GDM1 (cell line): ENCODE measurements around the gene CAPN11.
A peak's percentile ranks its signal among the peaks of the same experiment; 100 is the strongest.

Source experiments
- DNase-seq: peaks from one replicate; lab custom pipeline; 2025; lab: John Stamatoyannopoulos, UW

The CAPN11 gene

DNA sequence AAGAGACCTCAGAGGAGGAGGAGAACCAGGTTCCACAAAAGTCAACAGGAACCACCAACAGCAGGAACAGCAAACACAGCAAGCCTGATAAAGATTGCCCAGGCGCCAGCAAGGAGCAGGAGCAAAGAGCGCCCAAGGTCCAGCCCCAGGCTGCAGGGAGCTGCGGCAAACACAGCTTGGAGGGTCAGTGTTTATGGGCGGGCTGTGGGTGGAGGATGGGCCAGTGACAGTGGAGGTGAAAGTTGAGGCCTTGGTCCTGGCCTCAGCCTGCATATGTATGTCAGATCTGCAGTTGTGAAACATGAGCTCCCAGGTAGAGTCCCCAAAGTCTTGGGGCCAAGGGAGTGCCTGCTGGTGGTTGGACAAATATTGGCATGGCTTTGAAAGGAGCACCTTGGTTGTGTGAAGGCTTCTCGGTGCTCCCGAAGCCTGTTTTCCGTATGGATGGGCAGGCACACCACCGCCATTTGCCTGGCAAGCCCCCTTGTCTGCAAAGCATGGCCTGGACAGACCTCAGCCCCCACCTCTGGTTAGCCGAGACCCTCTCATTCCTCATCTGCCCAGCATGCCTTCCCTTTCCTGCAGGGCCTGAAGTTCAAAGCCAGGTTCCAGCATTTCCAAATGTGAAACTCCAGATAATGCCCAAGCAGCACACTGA is 2.0 kb upstream of the CAPN11 start:
- DNase-seq = no peak

DNA sequence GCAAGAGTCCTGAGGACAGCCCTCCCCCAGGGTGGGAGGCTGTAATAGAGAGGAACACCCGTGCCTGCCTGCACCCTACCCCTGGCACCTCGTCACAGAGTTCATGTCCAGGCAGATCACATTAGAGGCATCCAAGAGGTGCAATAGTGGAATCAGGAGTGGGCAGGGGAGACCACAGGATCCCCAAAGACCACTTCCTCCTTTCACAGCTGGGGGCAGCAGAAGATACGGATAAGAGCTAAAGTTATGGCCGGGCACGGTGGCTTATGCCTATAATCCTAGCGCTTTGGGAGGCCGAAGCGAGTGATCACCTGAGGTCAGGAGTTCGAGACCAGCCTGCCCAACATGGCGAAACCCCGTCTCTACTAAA is 1.5 kb upstream of the CAPN11 start:
- DNase-seq = no peak

DNA sequence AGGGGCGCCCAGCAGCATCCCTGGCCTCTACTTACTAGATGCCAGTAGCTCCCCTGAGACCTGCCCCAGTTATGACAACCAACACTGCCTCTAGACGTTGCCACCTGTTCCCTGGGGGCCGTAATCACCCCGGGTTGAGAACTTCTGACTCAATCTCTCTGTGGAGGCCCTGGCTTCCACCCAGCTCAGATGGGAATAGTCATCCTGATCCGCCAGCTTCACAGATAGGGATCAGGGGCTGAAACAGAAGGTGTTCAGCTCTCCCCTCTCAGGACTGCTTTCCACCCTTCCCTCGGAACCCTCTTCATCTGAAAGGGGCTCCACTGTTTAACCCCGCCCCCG is 3.3 kb downstream of the CAPN11 start:
- no peak for DNase-seq

DNA sequence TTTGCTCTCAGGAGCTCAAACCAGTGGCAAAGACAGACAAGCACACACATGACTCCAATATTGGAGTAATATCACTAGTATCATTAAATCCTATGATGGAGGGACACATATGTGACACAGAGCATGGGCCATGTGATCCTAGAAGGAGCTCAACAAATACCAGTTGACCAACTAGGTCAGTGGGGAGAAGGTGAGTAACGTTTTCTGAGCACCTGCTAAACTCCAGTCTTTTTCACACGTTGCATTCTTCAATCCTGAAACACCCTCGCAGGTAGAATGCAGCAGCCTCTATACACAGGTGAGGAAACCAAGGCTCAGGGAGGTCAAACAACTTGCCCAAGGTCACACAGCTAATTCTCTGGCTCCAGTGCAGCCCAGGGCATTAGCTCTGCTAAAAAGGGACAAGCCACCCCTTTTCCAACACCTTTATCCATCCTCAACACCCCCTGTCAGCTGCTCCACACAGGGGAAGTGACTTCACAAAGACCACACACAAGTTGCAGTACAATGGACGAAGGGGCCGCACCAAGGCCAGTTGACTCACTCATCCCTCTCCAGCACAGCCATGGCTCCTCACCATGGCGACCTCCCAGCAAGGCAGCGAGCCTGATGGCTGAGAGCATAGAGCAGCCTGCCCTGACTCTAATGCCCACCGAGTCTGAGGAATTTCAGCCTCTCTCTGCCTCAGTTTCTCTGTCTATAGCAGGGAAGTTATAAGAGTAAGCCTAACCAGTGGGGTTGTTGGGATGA is 4.4 kb downstream of the CAPN11 start:
- no peak for DNase-seq

DNA sequence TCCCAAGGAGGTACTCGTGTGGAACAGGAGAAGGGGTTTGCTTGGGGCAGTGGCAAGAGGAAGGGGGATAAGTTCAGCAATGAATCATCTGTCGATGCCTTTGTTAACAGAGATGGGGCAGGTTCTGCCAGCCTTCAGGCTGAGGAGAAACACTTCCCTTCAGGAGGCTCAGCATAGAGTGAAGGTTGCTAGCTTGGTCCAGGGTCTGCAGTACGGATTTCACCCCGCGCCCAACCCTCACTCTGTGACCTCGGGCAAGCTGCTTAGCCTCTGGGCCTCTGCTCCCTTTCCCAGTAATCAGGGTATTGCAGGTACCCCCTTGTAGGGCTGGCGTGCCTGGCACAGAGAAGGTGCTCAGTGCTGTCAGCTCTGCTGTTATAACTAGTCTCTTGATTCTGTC is 7.5 kb downstream of the CAPN11 start:
- DNase-seq = no peak

DNA sequence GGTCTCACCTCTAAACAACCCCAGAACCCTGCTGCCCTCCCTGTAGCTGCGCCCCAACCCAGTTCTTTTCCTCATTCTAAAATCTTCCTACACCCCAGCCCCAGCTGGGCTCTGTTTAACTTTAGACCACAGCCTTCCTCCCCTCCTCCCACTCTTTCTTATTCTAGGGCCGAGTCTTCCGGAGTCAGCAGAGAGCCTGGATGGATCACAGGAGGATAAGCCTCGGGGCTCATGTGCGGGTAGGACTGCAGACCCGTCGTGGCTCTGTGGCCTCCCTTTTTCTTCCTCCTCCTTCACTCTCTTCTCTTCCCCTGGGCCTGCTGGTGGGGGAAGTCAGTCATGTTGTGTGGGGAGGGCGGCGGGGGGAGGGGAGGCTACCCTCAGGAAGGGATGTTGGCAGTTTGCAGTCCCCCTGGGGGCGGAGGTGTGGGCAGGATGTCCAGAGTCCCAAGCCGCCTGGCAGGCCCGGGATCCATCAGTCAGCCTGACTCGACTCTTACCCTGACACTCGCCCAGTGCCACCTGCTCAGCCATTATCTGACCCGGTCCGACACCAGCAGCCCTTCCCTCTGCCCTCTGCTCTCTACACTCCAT is 8.1 kb downstream of the CAPN11 start:
- peak; percentile 45 for DNase-seq

DNA sequence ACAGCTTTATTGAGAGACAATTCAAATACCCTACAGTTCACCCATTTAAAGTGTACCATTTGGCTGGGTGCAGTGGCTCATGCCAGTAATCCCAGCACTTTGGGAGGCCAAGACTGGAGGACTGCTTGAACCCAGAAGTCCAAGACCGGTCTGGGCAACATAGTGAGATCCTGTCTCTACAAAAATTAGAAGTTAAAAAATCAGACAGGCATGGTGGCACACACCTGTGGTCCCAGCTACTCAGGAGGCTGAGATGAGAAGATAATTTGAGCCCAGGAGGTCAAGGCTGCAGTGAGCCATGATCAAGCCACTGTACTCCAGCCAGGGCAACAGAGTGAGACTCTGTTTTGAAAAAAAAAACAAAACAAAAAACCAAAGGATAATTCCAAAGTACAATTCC is 8.9 kb downstream of the CAPN11 start:
- DNase-seq = no peak

DNA sequence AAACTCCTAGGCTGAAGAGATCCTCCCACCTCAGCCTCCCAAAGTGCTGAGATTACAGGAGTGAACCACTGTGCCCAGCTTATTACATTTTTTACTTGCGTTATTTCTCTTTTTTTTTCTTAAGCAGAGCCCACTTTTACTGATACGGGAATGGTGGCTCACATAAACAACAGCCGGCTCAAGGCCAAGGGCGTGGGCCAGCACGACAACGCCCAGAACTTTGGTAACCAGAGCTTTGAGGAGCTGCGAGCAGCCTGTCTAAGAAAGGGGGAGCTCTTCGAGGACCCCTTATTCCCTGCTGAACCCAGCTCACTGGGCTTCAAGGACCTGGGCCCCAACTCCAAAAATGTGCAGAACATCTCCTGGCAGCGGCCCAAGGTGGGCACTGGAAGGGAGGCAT is 10.5 kb downstream of the CAPN11 start:
- DNase-seq = no peak

DNA sequence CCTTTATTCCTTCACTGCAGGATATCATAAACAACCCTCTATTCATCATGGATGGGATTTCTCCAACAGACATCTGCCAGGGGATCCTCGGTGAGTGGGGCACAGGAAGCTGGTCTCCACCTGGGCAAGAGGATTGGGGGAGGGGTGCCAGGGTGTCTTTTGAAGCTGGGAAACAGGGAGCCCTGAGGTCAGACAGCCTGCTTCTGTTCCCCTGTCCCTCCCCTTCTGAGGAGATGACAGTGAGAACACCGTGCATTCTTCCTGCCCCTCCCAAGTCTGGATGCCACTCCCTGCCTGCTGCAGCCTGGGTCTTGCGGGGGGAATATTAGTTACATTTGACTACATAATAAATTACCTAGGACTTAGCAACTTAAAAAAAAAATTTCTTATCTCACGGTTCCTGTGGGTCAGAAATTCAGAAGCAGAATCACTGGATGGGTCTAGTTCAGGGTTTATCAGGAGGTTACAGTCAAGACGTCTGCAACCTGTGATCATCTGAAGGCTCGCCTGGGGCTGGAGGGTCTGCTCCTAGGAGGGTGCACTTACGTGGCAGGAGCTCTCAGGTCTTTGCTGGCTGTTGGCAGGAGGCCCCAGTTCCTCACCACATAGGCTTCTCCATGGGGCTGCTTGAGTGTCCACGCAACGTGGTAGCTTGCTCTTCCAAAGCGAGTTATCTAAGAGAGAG is 11.4 kb downstream of the CAPN11 start:
- DNase-seq = no peak

DNA sequence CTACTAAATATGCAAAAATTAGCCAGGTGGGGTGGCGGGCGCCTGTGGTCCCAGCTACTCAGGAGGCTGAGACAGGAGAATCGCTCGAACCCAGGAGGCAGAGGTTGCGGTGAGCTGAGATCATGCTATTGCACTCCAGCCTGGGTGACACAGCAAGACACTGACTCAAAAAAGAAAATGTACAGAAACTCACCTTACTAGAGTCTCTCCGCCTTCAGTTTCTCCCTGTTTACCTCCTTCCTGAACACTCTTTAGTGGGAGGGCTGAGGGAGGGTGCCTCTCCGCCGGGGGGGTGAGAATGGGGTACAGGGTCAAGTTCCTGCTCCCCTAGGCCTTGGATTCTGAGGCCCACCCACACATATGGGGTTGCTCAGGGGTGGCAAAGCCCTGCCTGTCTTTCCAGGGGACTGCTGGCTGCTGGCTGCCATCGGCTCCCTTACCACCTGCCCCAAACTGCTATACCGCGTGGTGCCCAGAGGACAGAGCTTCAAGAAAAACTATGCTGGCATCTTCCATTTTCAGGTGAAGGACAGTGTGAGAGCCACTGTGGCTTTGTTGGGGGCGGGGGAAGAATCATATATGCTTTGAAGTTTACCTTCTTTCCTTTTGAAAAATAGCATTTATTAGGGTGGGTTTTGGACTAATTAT is 13.4 kb downstream of the CAPN11 start:
- no peak for DNase-seq

DNA sequence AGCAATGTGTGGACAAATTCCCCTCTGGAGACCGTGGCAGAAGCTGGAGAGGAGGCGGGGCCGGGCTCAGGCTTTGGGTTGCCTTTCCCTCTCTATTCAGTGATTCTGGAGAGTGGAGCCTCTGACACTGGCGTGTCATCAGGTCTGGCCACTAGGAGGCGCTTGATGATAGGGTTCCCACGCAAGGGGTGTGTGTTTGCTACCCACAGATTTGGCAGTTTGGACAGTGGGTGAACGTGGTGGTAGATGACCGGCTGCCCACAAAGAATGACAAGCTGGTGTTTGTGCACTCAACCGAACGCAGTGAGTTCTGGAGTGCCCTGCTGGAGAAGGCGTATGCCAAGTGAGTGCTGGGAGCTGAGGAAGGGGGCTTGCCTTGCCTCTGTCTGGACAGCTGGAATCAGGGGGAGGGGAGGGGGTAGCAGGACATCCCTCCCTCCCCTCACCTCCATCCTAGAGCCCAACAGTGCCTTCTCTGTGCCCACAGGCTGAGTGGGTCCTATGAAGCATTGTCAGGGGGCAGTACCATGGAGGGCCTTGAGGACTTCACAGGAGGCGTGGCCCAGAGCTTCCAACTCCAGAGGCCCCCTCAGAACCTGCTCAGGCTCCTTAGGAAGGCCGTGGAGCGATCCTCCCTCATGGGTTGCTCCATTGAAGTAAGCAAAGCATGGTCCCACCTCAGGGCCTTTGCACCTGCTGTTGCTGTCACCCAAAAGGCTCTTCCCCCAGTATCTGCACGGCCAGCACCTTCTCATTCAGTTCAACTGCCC is 14.3 kb downstream of the CAPN11 start:
- peak; percentile 56 for DNase-seq

DNA sequence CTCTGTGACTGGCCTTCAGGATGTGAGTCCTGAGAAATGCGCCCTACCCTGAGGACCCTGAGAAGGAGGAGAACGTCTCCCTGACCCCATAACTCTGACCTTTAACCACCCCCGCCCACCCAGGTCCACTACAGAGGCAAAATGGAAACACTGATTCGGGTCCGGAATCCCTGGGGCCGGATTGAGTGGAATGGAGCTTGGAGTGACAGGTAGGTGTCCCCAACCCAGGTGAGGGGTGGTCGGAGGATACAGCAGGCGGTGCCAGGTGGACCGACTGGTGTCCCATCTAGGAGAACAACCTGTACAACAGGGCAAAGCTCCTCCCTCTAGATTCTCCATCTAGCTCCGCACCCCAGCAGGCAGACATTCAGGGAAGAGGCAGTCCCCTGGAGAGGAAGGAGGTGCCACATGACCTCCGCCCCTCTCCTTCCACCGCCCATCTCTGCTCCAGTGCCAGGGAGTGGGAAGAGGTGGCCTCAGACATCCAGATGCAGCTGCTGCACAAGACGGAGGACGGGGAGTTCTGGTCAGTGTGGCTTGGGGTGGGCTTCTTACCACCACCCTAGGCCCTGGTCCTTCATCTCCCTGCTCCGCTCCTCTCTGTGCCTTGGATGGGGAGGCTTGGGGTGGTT is 17.6 kb downstream of the CAPN11 start:
- no peak for DNase-seq

DNA sequence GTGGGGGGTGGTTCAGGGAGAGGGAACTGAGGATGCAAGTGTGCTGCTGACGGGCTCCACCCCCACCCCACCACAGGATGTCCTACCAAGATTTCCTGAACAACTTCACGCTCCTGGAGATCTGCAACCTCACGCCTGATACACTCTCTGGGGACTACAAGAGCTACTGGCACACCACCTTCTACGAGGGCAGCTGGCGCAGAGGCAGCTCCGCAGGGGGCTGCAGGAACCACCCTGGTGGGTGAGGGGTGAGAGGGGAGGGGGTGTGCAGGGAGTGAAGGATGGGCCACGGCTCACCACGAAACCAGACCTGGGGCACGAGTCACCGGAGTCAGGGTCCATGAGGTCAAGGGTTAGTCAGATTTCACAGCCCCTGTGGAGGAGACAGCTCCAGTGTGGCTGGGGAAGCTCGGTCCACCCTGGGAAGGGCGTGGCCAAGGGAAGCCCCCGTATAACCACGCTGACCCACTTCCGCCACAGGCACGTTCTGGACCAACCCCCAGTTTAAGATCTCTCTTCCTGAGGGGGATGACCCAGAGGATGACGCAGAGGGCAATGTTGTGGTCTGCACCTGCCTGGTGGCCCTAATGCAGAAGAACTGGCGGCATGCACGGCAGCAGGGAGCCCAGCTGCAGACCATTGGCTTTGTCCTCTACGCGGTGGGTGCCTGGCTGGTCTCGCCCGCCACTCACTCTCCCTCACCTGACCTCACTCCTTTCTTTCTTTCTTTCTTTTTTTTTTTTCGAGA is 18.3 kb downstream of the CAPN11 start:
- peak; percentile 33 for DNase-seq

DNA sequence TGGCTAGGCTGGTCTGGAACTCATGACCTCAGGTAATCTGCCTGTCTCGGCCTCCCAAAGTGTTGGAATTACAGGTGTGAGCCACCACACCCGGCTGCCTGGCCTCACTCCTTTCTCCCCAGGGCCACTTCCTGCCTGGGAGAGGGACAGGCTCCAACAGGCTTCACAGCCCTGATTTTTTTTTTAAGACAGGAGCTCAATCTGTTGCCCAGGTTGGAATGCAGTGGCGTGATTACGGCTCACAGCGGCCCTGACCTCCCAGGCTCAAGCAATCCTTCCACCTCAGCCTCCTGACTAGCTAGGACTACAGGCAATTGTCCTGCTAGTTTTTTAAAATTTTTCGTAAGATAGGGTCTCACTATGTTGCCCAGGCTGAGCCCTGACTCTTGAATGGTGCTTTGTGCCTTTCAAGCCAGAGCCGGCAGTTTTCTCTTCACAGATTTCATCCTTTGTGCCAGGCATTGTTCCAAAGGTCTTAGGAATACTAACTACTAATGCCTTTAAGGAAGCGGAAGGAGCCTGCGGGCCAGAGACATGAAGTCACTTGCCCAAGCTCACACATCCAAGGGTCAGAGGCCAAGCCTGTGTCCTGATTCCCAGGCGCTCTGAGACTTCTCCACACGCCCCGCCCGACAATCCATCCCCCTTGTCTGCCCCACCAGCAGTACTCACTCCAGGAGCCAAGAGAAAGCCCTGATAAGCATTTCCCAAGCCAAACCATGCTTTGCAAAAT is 19.2 kb downstream of the CAPN11 start:
- no peak for DNase-seq

DNA sequence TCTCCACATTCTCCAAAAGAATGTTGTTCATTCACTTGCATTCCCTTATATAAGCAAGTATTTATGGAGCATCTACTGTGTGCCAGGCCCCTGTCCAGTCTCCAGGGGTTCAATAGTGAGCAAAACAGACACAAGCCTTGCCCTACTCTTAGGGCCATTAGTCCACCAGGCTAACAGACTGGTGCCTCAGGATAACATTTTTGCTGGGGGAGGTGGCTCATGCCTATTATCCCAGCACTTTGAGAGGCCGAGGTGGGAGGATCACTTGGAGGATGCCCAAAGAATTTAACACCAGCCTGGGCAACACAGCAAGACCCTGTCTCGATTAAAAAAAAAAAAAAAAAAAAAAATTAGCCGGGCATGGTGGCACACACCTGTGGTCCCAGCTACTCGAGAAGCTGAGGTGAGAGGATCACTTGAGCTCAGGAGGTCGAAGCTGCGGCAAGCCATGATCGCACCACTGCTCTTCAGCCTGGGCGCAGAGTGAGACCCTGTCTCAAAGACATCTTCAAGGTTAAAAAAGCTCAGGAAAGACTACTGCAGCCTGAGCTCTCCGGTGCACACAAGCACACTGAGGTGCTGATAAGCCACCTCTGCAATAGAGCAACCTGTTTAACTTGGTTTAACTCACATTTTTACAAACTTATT is 19.9 kb downstream of the CAPN11 start:
- DNase-seq = no peak

DNA sequence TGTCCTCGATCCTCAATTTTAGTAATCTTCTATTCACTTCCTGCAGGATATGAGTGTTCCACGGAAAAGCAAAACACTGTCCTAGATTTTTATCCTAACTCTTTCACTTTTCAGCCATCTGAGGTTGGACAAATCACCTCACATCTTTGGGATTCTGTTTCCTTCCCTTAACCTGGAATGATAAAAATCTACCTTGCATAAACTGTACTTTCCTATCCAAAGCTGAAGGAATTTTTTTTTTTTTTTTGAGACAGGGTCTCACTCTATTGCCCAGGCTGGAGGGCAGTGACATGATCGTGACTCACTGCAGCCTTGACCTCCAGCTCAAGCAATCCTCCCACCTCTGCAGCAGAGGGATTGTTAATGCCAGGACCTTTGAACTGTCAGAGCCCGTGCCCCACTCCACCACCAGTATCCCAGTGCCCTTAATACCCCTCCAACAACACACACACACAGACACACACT is 20.5 kb downstream of the CAPN11 start:
- DNase-seq = no peak

DNA sequence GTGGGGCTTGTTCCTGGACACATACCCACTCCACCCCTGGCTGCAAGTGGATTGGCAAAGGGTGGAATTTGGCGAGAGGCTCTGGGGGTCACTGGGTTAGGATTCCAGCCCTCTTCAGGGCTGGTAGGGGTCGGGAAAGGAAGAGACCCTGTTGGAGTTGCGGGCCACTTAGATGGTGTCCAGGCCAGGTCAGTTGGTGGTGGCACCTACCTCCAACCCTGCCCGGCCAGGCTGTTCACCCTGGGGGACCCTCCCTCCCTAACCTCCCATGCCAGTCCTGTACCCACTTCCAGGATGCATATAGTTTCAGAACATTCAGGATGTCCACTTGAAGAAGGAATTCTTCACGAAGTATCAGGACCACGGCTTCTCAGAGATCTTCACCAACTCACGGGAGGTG is 21.0 kb downstream of the CAPN11 start:
- no peak for DNase-seq

DNA sequence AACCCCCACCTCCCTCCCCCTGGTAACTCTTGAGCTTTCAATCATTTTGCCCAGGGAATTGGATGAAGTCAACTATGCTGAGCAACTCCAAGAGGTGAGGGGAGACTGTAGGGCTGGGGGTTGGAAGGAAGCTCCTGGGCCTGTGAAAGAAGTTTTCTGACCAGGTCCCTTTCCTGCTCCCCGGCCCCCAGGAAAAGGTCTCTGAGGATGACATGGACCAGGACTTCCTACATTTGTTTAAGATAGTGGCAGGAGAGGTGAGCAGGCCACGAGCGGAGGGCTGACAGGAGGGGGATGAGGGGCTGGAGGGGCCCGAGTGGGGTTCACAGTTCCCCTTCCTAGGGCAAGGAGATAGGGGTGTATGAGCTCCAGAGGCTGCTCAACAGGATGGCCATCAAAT is 21.8 kb downstream of the CAPN11 start:
- no peak for DNase-seq

DNA sequence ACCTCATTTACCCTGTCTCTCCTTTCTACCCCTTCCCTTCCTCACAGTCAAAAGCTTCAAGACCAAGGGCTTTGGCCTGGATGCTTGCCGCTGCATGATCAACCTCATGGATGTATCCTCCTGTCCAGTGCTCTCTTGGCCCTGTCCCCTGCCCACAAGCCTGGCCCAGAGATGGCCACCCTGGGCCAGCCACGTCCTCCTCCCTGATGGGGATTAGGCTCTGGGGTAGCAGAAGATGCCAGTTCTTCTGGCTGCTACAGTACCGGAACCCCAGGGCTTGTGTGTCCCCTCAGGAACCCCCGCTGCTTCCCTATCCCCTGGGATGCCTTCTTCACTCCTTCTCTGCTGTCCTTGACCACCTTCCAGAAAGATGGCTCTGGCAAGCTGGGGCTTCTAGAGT is 22.3 kb downstream of the CAPN11 start:
- no peak for DNase-seq
